Measurements from ENCODE around the gene SLC7A8.

The SLC7A8 gene

GRCh38 chr14:23154964-23155587, 28.4 kb downstream of the SLC7A8 start:
- no peak for DNase-seq

DNA sequence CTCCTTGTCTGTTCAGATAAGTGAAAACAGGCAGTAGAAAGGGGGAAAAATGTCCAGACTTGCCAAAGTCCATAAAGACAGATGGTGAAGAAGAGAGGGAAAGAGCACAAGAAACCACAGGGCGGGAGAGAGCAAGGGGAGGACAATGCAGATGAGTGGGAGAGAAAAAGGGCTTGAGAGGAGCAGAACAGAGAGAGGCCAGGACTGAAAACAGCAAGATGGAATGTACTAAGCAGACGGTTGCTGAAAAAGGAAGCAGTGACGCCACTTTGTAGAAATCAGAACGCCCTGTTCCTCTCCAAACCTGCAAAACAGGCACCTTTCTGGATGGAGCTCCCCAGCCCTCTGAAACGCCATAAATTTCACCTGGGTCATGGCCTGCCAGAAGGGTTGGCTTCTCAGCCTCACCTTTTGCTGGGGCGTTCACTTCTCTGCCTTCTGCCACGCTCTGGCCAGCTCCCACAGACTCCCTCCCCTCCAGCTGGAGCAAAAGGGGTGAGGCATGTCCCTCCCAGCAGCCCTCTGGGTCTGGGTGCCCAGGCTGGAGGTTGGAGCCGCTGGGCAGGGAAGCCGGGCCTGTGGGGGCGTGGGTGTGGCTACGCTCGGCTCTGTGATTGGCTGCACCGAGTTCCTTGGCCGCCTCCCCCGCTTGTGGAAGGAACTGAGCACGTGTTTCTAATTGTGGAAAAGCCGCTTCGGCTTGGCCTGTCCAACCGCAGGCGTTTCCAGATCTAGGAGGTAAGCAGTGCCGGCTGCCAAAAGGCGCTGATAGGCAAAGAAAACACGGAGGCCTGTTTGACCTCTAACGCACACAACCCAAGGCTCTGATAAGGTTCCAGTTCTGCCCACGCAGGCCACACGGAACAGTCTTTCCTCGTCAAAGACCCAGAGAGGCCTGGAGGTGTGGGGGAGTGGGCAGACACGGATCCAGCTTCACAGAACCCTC, 29.3 kb downstream of the SLC7A8 start:
- no peak for DNase-seq

GRCh38 chr14:23151342-23151741, 32.1 kb downstream of the SLC7A8 start:
- DNase-seq, result no peak

DNA sequence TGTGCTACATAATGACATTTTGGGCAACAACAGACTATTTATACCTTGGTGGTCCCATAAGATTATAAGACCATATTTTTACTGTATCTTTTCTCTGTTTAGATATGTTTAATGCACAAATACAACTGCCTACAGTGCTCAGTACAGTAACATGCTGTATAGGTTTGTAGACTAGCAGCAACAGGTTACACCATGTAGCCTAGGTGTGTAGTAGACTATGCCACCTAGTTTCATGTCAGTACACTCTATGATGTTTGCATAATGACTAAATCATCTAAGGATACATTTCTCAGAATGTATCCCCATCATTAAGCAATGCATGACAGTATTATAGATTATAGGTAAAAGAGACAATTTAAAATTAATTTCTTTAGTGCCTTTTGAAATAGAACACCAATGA, 33.7 kb downstream of the SLC7A8 start:
- no peak for DNase-seq

DNA sequence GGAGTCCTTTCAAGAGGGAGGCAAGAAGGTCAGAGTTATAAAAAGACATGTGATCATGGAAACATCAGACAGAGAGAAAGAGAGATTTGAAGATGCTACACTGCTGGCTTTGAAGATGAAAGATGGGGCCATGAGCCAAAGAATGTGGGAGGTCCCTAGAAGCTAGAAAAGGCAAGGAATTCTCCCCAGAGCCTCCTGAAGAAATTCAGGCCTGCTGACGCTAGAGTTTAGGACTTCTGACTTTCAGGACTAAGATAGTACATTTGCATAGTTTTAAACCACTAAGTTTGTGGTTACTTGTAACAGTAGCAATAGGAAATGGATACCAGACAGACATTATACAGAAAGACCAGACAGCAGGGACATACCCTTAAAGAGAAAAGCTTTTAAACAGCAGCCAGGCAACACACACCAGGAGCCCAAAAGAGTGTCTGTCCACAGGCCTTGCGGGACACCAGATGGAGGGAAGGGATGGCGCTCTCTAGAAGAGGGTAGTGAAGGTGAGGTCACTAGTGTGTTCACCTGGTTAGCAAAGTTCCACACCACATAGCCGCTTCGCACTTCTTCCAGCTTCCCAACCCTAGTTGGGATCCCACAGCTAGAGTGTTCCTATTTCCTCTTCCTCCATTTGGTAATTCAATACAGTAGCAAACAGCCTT, 34.7 kb downstream of the SLC7A8 start:
- no peak for DNase-seq

DNA sequence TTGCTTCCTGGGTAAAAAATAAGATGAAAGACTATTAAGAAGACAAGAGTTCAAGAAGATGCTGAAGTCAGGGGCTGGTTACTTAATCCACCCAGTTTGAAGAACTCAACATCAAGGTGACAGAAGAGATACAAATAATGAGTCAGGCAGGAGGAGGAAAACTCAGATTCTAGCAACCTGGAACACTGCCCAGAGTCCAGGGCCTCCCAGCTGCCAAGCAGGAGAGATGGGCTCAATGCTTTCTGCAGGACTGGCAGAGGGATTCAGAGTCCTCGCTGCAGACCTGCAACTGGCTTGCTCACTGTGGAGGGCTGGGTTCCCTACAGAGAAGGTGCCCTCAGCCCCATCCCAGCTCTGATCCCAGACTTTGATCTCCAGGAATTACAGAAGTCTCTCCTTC, 35.8 kb downstream of the SLC7A8 start:
- DNase-seq, result no peak

DNA sequence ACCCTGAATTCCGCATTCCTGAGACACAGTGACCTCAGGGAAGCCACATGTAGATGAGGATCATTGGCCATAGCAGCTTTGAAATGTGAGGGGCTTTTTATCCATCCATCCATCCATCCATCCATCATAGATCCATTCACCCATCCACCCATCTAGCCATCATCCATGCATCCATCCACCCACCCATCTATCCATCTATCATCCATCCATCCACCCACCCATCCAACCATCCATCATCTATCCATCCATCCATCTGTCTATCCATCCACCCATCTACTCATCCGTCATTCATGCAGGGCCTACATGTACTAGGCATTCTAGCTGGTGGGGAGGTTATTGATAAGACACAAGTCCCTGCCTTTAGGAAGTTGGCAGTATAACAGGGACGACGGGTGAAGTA, 36.5 kb downstream of the SLC7A8 start:
- DNase-seq, result no peak

GRCh38 chr14:23146351-23146910, 37.0 kb downstream of the SLC7A8 start:
- no peak for DNase-seq

DNA sequence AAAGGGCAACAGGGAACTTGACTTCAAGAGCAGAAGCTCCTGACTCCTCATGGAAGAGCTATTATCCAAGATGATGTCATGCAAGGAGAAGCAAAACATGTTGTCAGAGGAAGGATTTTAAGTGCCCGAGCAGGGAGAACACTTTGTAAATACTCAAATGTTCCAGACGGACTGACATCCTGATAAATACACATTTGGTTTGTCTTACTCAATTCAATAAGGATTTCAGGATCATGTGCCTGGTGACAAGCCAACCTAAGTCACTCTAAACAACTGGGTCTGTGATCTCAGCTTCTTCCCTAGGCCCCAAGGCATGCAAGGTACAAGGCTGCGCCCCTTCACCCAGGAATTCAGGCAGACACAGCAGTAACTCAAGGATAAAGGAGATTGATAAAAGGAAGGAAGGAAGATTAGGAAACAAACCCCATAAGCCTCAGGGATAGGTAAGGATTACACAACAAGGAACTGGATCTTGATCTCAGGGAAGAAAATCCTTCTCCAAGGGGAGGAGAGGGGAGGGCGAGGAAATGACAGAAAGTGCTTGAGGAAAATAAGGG, 37.6 kb downstream of the SLC7A8 start:
- DNase-seq, result no peak

DNA sequence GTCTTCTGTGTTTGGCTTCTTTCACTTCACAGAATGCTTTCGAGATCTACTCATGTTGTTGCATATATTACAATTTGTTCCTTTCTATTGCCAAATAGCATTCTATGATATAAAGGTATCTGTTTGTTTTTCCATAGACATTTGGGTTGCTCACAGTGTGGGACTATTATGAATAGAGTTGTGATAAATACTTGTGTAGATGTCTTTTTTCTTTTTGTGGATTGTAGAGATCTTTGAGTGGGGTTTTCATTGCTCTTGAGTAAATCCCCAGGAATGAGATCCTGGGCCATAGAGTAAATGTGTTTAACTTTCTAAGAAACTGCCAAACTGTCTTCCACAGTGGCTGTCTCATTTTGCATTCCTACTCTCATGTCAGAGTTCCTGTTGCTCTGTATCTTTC, 39.5 kb downstream of the SLC7A8 start:
- DNase-seq, result no peak

- DNase-seq, result no peak
Measured at GRCh38 chr14:23142826-23143225, 40.6 kb downstream of the SLC7A8 start.

DNA sequence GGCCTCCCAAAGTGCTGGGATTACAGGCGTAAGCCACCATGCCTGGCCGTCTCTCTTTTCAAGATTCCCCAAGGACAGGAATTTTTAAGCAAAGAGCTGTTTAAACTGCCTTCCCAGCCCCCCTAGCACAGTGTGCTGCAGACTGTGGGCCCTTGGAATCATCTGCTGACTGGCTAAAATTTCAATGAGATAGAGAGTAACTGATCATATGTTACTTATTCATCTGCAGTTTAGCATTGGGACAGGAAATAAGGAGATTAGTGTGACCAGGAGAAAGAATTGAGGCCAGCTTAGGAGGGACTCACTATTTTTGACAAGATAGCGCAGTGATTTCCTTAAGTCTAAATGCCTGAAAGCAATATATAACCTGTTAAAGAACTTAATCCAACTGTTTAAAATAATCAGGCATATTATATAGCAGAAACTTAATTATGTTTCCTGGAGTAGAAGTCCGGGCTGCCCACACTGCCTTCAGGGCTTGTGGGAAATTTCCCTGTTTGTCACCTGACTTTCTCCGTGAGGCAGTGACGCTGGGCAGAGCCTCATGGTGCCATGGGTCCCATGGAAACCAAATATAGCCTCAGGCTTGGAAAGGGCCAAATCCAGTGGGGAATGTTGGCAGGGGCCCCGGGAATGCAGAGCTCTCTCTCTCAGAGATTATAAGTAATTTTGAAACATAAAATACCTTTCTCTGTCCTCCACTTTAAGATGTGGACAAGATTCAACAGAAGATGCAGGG, 41.6 kb downstream of the SLC7A8 start:
- DNase-seq, result no peak

DNA sequence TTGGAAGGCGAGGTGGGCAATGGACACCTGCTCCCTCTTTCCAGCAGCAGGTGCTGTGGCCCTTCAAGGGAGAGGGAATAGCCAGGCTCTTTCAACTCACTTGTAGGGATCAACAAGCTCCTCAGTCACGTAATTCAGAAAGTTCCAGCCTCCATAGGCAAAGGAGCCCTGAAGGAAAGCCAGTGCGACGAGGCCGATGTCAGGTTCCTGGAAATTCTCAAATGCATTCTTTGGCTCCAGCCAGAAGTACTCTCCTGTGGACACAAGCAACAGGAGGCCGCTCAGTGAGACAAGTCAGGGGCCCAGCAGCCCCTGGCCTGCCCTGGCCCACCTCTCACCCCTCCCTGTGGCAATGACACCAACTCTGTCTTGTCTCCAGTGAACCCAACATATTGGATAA, 43.1 kb downstream of the SLC7A8 start:
- no peak for DNase-seq

DNA sequence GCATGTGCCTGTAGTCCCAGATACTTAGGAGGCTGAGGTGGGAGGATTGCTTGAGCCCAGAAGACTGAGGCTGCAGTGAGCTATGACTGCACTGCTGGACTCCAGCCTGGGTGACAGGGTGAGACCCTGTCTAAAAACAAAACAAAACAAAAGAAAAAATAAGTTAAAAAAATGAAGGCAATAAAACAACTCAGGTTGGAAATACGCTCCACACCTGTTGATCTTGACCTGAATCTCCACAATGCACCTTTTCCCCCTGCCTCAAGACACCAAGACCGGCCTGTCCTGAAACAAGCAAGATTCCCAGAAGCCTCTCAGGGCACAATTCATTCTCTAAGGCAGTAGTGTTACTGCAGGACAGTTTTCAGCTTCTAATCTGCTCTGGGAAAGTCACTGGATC, 43.6 kb downstream of the SLC7A8 start:
- DNase-seq, result no peak

GRCh38 chr14:23137813-23138535, 45.5 kb downstream of the SLC7A8 start:
- DNase-seq, result no peak

GRCh38 chr14:23137192-23137812, 46.2 kb downstream of the SLC7A8 start:
- no peak for DNase-seq

DNA sequence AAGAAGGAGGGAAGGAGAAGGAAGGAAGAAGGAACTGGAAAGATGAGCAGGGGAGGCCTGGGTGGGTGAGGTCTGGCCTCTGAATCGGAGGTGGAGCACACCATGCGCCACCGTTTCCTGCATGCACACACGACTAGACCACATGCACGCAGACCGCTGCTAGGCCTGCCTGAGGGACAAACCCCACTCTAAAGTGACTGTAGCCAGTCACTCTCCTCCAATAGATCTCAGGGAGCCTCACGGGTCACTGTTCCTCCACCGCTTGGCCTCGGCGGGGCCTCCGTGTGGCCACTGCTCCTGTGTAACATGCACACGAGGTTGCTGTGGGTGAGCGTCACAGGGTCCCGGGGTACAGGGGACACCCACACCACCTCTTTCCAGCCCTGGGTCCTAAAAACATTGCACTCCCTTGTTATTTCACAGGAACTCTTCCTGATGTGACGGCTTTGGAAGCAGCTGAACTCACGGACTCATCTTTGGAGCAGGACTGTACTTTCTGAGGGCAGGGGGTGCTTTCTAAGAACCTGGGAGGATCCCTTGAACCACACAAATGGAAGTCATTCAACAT, 46.8 kb downstream of the SLC7A8 start:
- no peak for DNase-seq

GRCh38 chr14:23132970-23133369, 50.5 kb downstream of the SLC7A8 start:
- no peak for DNase-seq

DNA sequence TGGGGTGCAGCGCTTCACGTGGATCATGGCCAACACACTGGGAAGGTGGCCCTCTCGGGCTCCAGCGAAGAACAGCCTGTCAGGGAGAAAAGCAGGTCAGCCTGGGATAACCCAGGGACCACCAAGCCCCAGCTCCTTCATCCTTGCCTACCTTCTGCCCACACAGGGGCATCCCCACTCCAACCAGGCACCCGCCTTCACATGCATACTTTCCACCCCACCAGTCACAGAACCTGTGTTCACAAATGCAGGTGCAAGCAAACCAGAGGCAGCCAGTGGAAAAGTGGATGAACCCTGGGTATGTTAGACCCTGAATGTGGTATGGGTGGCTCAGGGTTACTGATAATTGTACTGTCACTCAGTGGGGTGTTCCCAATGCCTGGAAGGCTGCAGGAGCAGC, 52.0 kb downstream of the SLC7A8 start:
- DNase-seq, result no peak

DNA sequence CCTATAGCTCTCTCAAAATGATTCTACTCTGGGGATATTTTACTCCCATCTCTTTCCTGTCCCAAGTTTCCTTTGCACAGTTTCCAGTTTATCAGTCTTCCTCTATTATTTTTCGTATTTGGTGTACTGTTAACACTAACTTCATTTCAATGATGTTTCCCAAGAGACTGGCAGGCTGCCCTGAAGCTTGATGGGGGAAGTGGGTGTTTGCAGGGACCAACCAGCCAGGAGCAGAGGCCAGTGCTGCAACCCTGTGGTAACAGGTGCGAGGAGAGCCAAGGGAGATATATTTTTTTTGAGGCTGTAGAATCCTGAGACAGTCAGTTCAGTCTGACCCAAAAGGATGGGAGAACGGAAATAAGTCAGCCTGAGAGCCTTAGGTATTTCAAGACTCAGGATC, 52.6 kb downstream of the SLC7A8 start:
- DNase-seq, result no peak

GRCh38 chr14:23129759-23130316, 53.6 kb downstream of the SLC7A8 start:
- no peak for DNase-seq
